GM23338 (cell line): ENCODE measurements around the gene SMYD5. TPM values are rescaled to one million over a fixed set of nuclear protein-coding genes. Genes with fewer than 3 reads are reported as not detected.

Source experiments
- ATAC-seq: fragments of 200-7000 bp; cut with Tn5 transposase; 3 replicates; pipeline ENCODE4 v1.9.1; 2020
- DNase-seq: peaks from one replicate; pipeline ENCODE4 v3.0.0-alpha.2; 2015; ENCODE audit warnings: low spot score
- H2AFZ ChIP-seq: fragments of 200-600 bp; sonication (generic); 2 replicates; pipeline ENCODE4 v1.8.0; 2016; ENCODE audit warnings: antibody characterized with exemption, mild to moderate bottlenecking, moderate library complexity
- H3F3A ChIP-seq: fragments of 200-600 bp; sonication (generic); replicated peaks from 2 replicates; pipeline ENCODE4 v1.8.0; 2017; ENCODE audit warnings: antibody characterized with exemption, mixed run types, low read depth
- H3K27ac ChIP-seq: fragments of 200-600 bp; sonication (generic); 2 replicates; pipeline ENCODE4 v1.6.1; 2016; ENCODE audit warnings: low read depth
- H3K27me3 ChIP-seq: fragments of 200-600 bp; sonication (generic); 2 replicates; pipeline ENCODE4 v1.8.0; 2016; ENCODE audit warnings: mild to moderate bottlenecking, mixed run types, moderate library complexity; ENCODE audit not compliant: insufficient read depth
- H3K36me3 ChIP-seq: fragments of 200-600 bp; sonication (generic); 2 replicates; pipeline ENCODE4 v1.8.0; 2016; ENCODE audit warnings: mild to moderate bottlenecking; ENCODE audit not compliant: insufficient read depth
- H3K4me1 ChIP-seq: fragments of 200-600 bp; sonication (generic); 2 replicates; pipeline ENCODE4 v1.8.0; 2016; ENCODE audit warnings: mild to moderate bottlenecking, moderate library complexity; ENCODE audit not compliant: insufficient read depth
- H3K4me2 ChIP-seq: fragments of 200-600 bp; sonication (generic); 2 replicates; pipeline ENCODE4 v1.7.1; 2017; ENCODE audit warnings: mixed run types
- H3K4me3 ChIP-seq: fragments of 200-600 bp; sonication (generic); 2 replicates; pipeline ENCODE4 v1.6.1; 2016; ENCODE audit warnings: mixed run types
- H3K79me2 ChIP-seq: fragments of 200-600 bp; sonication (generic); replicated peaks from 2 replicates; pipeline ENCODE4 v1.8.0; 2017; ENCODE audit warnings: mild to moderate bottlenecking; ENCODE audit not compliant: insufficient read depth
- H3K9me2 ChIP-seq: fragments of 200-600 bp; sonication (generic); 2 replicates; pipeline ENCODE4 v1.8.0; 2017; ENCODE audit not compliant: insufficient read depth
- H4K20me1 ChIP-seq: fragments of 200-600 bp; sonication (generic); replicated peaks from 2 replicates; pipeline ENCODE4 v1.8.0; 2017; ENCODE audit warnings: mild to moderate bottlenecking; ENCODE audit not compliant: insufficient read depth
- H3K27ac Mint-ChIP-seq: 2 replicates; pipeline ENCODE4 v1.8.0; 2020; ENCODE audit warnings: inconsistent platforms, mild to moderate bottlenecking, moderate library complexity, mixed read lengths
- H3K27me3 Mint-ChIP-seq: 3 replicates; pipeline ENCODE4 v1.8.0; 2022; ENCODE audit warnings: low read depth, mild to moderate bottlenecking, moderate library complexity, mixed read lengths, inconsistent platforms; ENCODE audit not compliant: insufficient read depth, poor library complexity
- H3K36me3 Mint-ChIP-seq: 3 replicates; pipeline ENCODE4 v1.8.0; 2021; ENCODE audit warnings: low read depth, mild to moderate bottlenecking, inconsistent platforms, moderate library complexity, mixed read lengths
- H3K4me1 Mint-ChIP-seq: 3 replicates; pipeline ENCODE4 v1.8.0; 2020; ENCODE audit warnings: mild to moderate bottlenecking, inconsistent platforms, mixed read lengths
- H3K4me3 Mint-ChIP-seq: 3 replicates; pipeline ENCODE4 v1.8.0; 2021; ENCODE audit warnings: moderate library complexity, mild to moderate bottlenecking, inconsistent platforms, mixed read lengths
- H3K9me3 Mint-ChIP-seq: 3 replicates; pipeline ENCODE4 v1.8.0; 2020; ENCODE audit warnings: moderate library complexity, mild to moderate bottlenecking, inconsistent platforms, mixed read lengths
- CTCF ChIP-seq, 2 experiments: fragments of 200-600 bp in 1 of 2; sonication (generic) in 1 of 2; conservative IDR thresholded peaks; 2 replicates each; pipeline versions ENCODE4 v1.5.1 to v1.6.1; 2016 to 2017; ENCODE audit warnings: antibody characterized with exemption in 2 of 2, low read depth in 2 of 2, mild to moderate bottlenecking in 2 of 2, moderate library complexity in 1 of 2
- ETS1 ChIP-seq: IDR thresholded peaks from 2 replicates; pipeline ENCODE4 v1.6.1; 2016; ENCODE audit warnings: antibody characterized with exemption
- EZH2 ChIP-seq: fragments of 200-600 bp; sonication (generic); IDR thresholded peaks from one replicate; pipeline ENCODE4 v1.8.0; 2017; ENCODE audit warnings: antibody characterized with exemption, mild to moderate bottlenecking, low read depth; ENCODE audit not compliant: unreplicated experiment
- JUNB ChIP-seq: IDR thresholded peaks from one replicate; pipeline ENCODE4 v1.6.1; 2016; ENCODE audit warnings: antibody characterized with exemption; ENCODE audit not compliant: unreplicated experiment
- REST ChIP-seq: IDR thresholded peaks from one replicate; pipeline ENCODE4 v1.6.1; 2018; ENCODE audit warnings: antibody characterized with exemption; ENCODE audit not compliant: unreplicated experiment
- ZNF114 ChIP-seq: fragments of 250-450 bp; sonication (Bioruptor Pico); IDR thresholded peaks from 2 replicates; pipeline ENCODE4 v1.5.0; 2020; ENCODE audit warnings: mild to moderate bottlenecking, moderate library complexity
- polyA plus RNA-seq: library from polyadenylated mRNA; unstranded; fragments of >200 nt; fragmentation: Nextera tagmentation; extraction: Ambion mirVana; gene quantifications from 2 replicates; pipeline ENCODE4 v1.2.1, GENCODE V29; 2016
- total RNA-seq: library from RNA; depleted of rRNA; stranded (reverse); fragments of >200 nt; shearing (Covaris generic); gene quantifications from 2 replicates; pipeline ENCODE4 v1.2.3, GENCODE V29; 2014

The SMYD5 gene
- total and polyA plus RNA-seq, 2 experiments from 2014 or later: 20.5 to 45.8 TPM

GRCh38 chr2:73172963-73173362 is 41.1 kb upstream of the SMYD5 start:
- Mint-ChIP-seq H3K27ac (no peak overlapping the region), H3K9me3 (no peaks in the 10 kb centered on the region), H3K4me3 (no peak overlapping the region), H3K4me1 (peaks cover 25% of the 10 kb centered on the region), H3K36me3 (no peaks in the 10 kb centered on the region), H3K27me3 (peaks cover 51% of the 10 kb centered on the region)
- Histone ChIP-seq H3K79me2 (no peaks in the 10 kb centered on the region), H3K36me3 (no peaks in the 10 kb centered on the region), H4K20me1 (no peaks in the 10 kb centered on the region), H3K27me3 (peaks cover 56% of the 10 kb centered on the region), H3K9me2 (no peaks in the 10 kb centered on the region), H3K4me3 (no peak overlapping the region), H3F3A (peaks cover 3% of the 10 kb centered on the region; the same call in 1 of the 2 replicates), H3K4me1 (peaks cover 17% of the 10 kb centered on the region), H3K27ac (no peak overlapping the region), H3K4me2 (no peak overlapping the region), H2AFZ (no peak overlapping the region)
- ATAC-seq (no peak), DNase-seq (no peak)
- TF ChIP-seq EZH2 (no peak), CTCF (conservative IDR thresholded peaks at IDR 0.05; ENCODE audit: low read depth in 2 of 2) (no peak), REST (no peak), JUNB (no peak)

GRCh38 chr2:73173781-73174180 is 40.3 kb upstream of the SMYD5 start:
- no peak overlapping the region; the same call in 2 of the 3 replicates for H3K4me3 Mint-ChIP-seq
- ATAC-seq: no peak
- TF ChIP-seq EZH2: no peak
- no peak for TF ChIP-seq ETS1
- TF ChIP-seq ZNF114: no peak
- TF ChIP-seq CTCF (conservative IDR thresholded peaks at IDR 0.05; ENCODE audit: low read depth in 2 of 2): no peak

More at GRCh38 chr2:73173781-73174180, 40.3 kb upstream of the SMYD5 start:
- no peaks in the 10 kb centered on the region for H3K36me3 Mint-ChIP-seq
- no peak overlapping the region for H3K27ac Mint-ChIP-seq
- H3K9me3 Mint-ChIP-seq: no peaks in the 10 kb centered on the region
- peaks cover 29% of the 10 kb centered on the region for H3K4me1 Mint-ChIP-seq
- H3K27me3 Mint-ChIP-seq: peaks cover 59% of the 10 kb centered on the region
- H3K4me2 ChIP-seq: no peak overlapping the region
- H3K27me3 ChIP-seq: peaks cover 64% of the 10 kb centered on the region
- H4K20me1 ChIP-seq: no peaks in the 10 kb centered on the region
- H2AFZ ChIP-seq: no peak overlapping the region
- peaks cover 3% of the 10 kb centered on the region; the same call in 1 of the 2 replicates for H3F3A ChIP-seq
- no peaks in the 10 kb centered on the region for H3K9me2 ChIP-seq
- H3K27ac ChIP-seq: no peak overlapping the region
- H3K36me3 ChIP-seq: no peaks in the 10 kb centered on the region
- no peak for DNase-seq
- H3K79me2 ChIP-seq: no peaks in the 10 kb centered on the region
- no peak overlapping the region for H3K4me3 ChIP-seq
- H3K4me1 ChIP-seq: peaks cover 17% of the 10 kb centered on the region
